A549 (cell line): ENCODE results near the gene IRX2. TPM values are rescaled to one million over a fixed set of nuclear protein-coding genes. Genes with fewer than 3 reads are reported as not detected.
A peak's percentile ranks its signal among the peaks of the same experiment; 100 is the strongest.

Source experiments
- ATAC-seq, 2 experiments: fragments of 200-7000 bp in 1 of 2; fragments of >200 bp in 1 of 2; cut with Nextera tagmentation in 1 of 2; cut with Tn5 transposase in 1 of 2; 3 replicates each; pipeline versions ENCODE4 v1.8.0 to v1.9.1; 2018 to 2020; ENCODE audit warnings: mild to moderate bottlenecking in 1 of 2, moderate library complexity in 1 of 2
- CTCF ChIA-PET: fragments of 300-600 bp; sonication (Branson Sonifier 250); formaldehyde crosslinking; extraction: SDS; loops from one replicate; lab custom pipeline; 2021; ENCODE audit warnings: antibody characterized with exemption, inconsistent platforms; lab: Yijun Ruan, JAX
- POLR2A ChIA-PET: fragments of 350-600 bp; formaldehyde crosslinking; extraction: SDS; loops from one replicate; lab custom pipeline; 2021; ENCODE audit warnings: antibody characterized with exemption, inconsistent platforms; lab: Yijun Ruan, JAX
- DNase-seq, 2 experiments: peaks; one replicate each; pipeline versions ENCODE4 v3.0.0 to v3.0.0-alpha.2; 2011 to 2016; ENCODE audit warnings: low read depth in 1 of 2, low spot score in 1 of 2
- FAIRE-seq: peaks from 2 replicates; lab custom pipeline; 2011; peaks lifted over from hg19 to GRCh38; lab: Jason Lieb, UNC
- H3K27ac ChIP-seq, 2 experiments: fragments of >200 bp; sonication (Bioruptor Twin); formaldehyde crosslinking; 3 replicates each; pipeline ENCODE4 v1.5.1; 2016 to 2017
- H3K4me1 ChIP-seq: fragments of >200 bp; sonication (Bioruptor Twin); formaldehyde crosslinking; 3 replicates; pipeline ENCODE4 v1.6.1; 2016
- H3K4me2 ChIP-seq: fragments of >200 bp; sonication (Bioruptor Twin); formaldehyde crosslinking; 3 replicates; pipeline ENCODE4 v1.6.1; 2016
- H3K4me3 ChIP-seq: fragments of >200 bp; sonication (Bioruptor Twin); formaldehyde crosslinking; 3 replicates; pipeline ENCODE4 v1.5.1; 2016
- H3K9me3 ChIP-seq: fragments of >200 bp; sonication (Bioruptor Twin); formaldehyde crosslinking; 3 replicates; pipeline ENCODE4 v1.6.1; 2016
- BHLHE40 ChIP-seq: IDR thresholded peaks from 2 replicates; pipeline ENCODE4 v1.6.1; 2012; ENCODE audit warnings: low read depth, low read length, inconsistent platforms
- CBX8 ChIP-seq: fragments of 200-600 bp; sonication (generic); IDR thresholded peaks from 2 replicates; pipeline ENCODE4 v1.6.1; 2016
- CHD4 ChIP-seq: fragments of 200-600 bp; sonication (generic); IDR thresholded peaks from 2 replicates; pipeline ENCODE4 v1.6.1; 2016; ENCODE audit warnings: antibody characterized with exemption, mild to moderate bottlenecking, borderline replicate concordance
- EP300 ChIP-seq, 2 experiments: fragments of >200 bp; sonication (Bioruptor Twin); formaldehyde crosslinking; IDR thresholded peaks; 2 replicates in 1 of 2; 3 replicates in 1 of 2; pipeline ENCODE4 v1.6.1; 2016 to 2017
- FOSL2 ChIP-seq, 2 experiments: fragments of 450-650 bp in 1 of 2; fragments of >200 bp in 1 of 2; sonication (Bioruptor Twin) in 1 of 2; formaldehyde crosslinking; IDR thresholded peaks; 2 replicates each; pipeline versions ENCODE4 v1.5.0 to v1.6.1; 2016 to 2020; ENCODE audit warnings: mild to moderate bottlenecking in 1 of 2, moderate library complexity in 1 of 2
- FOXS1 ChIP-seq: fragments of 250-450 bp; sonication (Bioruptor Pico); IDR thresholded peaks from 2 replicates; pipeline ENCODE4 v1.5.0; 2020; ENCODE audit warnings: mild to moderate bottlenecking, moderate library complexity
- HDAC2 ChIP-seq: fragments of 200-600 bp; sonication (generic); IDR thresholded peaks from 2 replicates; pipeline ENCODE4 v1.6.1; 2016
- HEYL ChIP-seq: fragments of 250-450 bp; sonication (Bioruptor Pico); IDR thresholded peaks from 2 replicates; pipeline ENCODE4 v1.8.0; 2021; ENCODE audit warnings: mild to moderate bottlenecking, moderate library complexity
- HOXB13 ChIP-seq: fragments of 250-450 bp; sonication (Bioruptor Pico); IDR thresholded peaks from 2 replicates; pipeline ENCODE4 v1.5.0; 2020; ENCODE audit warnings: low read depth, mild to moderate bottlenecking, moderate library complexity
- JUN ChIP-seq, 2 experiments: fragments of >200 bp; sonication (Bioruptor Twin); formaldehyde crosslinking; IDR thresholded peaks; 2 replicates in 1 of 2; 3 replicates in 1 of 2; pipeline ENCODE4 v1.6.1; 2016 to 2017
- MAZ ChIP-seq: fragments of 150-350 bp; IDR thresholded peaks from 2 replicates; pipeline ENCODE4 v1.6.1; 2014; ENCODE audit warnings: antibody characterized with exemption, low read depth, low read length, borderline replicate concordance
- NFE2L2 ChIP-seq: fragments of 150-350 bp; conservative IDR thresholded peaks from 2 replicates; pipeline ENCODE4 v1.6.1; 2014; ENCODE audit warnings: low read length
- PHF8 ChIP-seq: fragments of 200-600 bp; sonication (generic); IDR thresholded peaks from 2 replicates; pipeline ENCODE4 v1.6.1; 2016; ENCODE audit warnings: low read depth, mild to moderate bottlenecking, antibody characterized with exemption, moderate library complexity, borderline replicate concordance
- RAD21 ChIP-seq, 2 experiments: fragments of >200 bp in 1 of 2; sonication (Bioruptor Twin) in 1 of 2; formaldehyde crosslinking in 1 of 2; IDR thresholded peaks in 1 of 2; conservative IDR thresholded peaks in 1 of 2; 2 replicates in 1 of 2; 3 replicates in 1 of 2; pipeline ENCODE4 v1.6.1; 2012 to 2018; ENCODE audit warnings: inconsistent platforms in 1 of 2
- RCOR1 ChIP-seq: fragments of 150-350 bp; IDR thresholded peaks from 2 replicates; pipeline ENCODE4 v1.6.1; 2014; ENCODE audit warnings: antibody characterized with exemption, low read length, low read depth
- SMC3 ChIP-seq: fragments of >200 bp; sonication (Bioruptor Twin); formaldehyde crosslinking; IDR thresholded peaks from 3 replicates; pipeline ENCODE4 v1.6.1; 2018; ENCODE audit warnings: inconsistent platforms
- SREBF2 ChIP-seq: fragments of 450-650 bp; IDR thresholded peaks from 2 replicates; pipeline ENCODE4 v1.6.1; 2014; ENCODE audit warnings: mild to moderate bottlenecking, moderate library complexity
- TFCP2L1 ChIP-seq: fragments of 250-450 bp; sonication (Bioruptor Pico); IDR thresholded peaks from 2 replicates; pipeline ENCODE4 v1.5.0; 2021; ENCODE audit warnings: mild to moderate bottlenecking
- WGBS: methylation state at CpG from one replicate; pipeline ENCODE4 v1.1.6; 2017; ENCODE audit errors: missing lambda C conversion rate; 5-methylcytosine and 5-hydroxymethylcytosine counted together
- polyA plus RNA-seq, 4 experiments: library from polyadenylated mRNA; depleted of rRNA in 3 of 4; stranded (reverse); fragments of >200 nt; fragmentation: RNase III in 1 of 4; extraction: RNeasy Plus Mini Kit Qiagen cat#74134 plus additional on column Dnase treatment in 1 of 4; gene quantifications; 2 replicates in 3 of 4; 3 replicates in 1 of 4; pipeline ENCODE4 v1.2.3, GENCODE V29; 2011 to 2017
- TF ChIP-seq, protein P1 (sequence below): IDR thresholded peaks from 2 replicates; pipeline ENCODE4 v1.6.1; 2012; ENCODE audit warnings: low read depth, borderline replicate concordance

The IRX2 gene
- polyA plus RNA-seq, 2 of the 4 experiments (the other 2 are of a cell fraction) = 0.30 to 0.67 TPM

DNA sequence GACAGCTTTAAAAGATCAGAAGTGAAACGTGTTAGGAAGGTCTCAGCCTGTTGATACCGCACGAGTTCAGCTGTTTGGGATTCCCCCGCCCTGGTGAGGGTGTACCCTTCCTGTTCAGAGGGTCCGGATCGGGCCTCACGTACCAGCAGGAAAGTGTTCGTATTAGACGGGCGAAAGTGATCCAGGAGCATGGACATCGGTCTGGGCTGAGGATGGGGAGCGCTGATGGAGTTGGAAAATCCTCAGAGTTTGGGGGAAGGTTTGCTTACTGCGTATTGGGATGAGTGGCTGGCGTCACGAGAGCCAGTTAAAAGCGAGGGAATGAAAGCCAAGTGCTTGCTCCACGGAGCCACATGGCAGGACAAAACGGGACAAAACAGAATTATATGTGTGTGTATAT lies 47.4 kb downstream of the IRX2 start:
- FAIRE-seq = no peak

DNA sequence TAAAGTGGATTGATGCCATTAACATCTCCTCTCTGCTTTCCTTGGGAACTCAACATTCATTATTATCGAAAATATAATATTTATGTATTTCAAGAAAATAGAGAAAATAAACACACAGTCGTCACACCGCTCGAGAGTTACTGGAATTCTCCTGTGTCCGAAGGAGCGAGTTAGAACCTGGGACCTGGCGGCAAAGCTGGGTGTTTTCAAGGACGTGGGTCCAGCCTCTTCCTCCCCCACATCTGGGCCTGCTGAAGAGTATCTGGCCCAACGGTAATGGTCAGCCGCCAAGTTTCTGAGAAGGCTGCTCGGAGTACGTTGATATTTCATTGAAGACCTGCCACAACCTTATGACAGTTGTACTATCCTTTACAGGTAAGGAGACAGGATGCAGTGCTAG lies 47.9 kb downstream of the IRX2 start:
- 50% methylated on average over 12 of the region's 12 CpGs for WGBS
- no peak overlapping the region for H3K27ac ChIP-seq
- H3K4me1 ChIP-seq = no peaks in the 10 kb centered on the region
- no peaks in the 10 kb centered on the region for H3K9me3 ChIP-seq
- ATAC-seq = no peak
- no peak for FAIRE-seq
- ChIA-PET POLR2A (no interaction called here), CTCF (no interaction called here)
- no peak overlapping the region for H3K4me2 ChIP-seq
- H3K4me3 ChIP-seq = no peak overlapping the region
- no peak for TF ChIP-seq HOXB13 (CRISPR knock-in tag)
- TF ChIP-seq SREBF2 = no peak
- TF ChIP-seq CHD4 = no peak
- TF ChIP-seq FOSL2 (IDR thresholded peaks at IDR 0.05) = no peak
- no peak for TF ChIP-seq FOSL2 (CRISPR knock-in tag; IDR thresholded peaks at IDR 0.05)
- no peak for TF ChIP-seq RAD21 (conservative IDR thresholded peaks at IDR 0.05 in 1 of 2, IDR thresholded peaks at IDR 0.05 in 1 of 2)
- no peak for TF ChIP-seq JUN (IDR thresholded peaks at IDR 0.05)
- no peak for TF ChIP-seq NFE2L2
- no peak for TF ChIP-seq CBX8
- DNase-seq = no peak

More for the DNA sequence above, 47.4 kb downstream of the IRX2 start:
- Histone ChIP-seq H3K4me1 (no peaks in the 10 kb centered on the region), H3K4me3 (no peak overlapping the region), H3K9me3 (no peaks in the 10 kb centered on the region), H3K4me2 (no peak overlapping the region), H3K27ac (no peak overlapping the region)
- ATAC-seq (no peak), DNase-seq (no peak)
- TF ChIP-seq MAZ (no peak), FOXS1 (CRISPR knock-in tag) (no peak), CHD4 (no peak), EP300 (IDR thresholded peaks at IDR 0.05) (no peak), PHF8 (no peak), HDAC2 (no peak), FOSL2 (IDR thresholded peaks at IDR 0.05) (no peak), FOSL2 (CRISPR knock-in tag; IDR thresholded peaks at IDR 0.05) (no peak)
- POLR2A ChIA-PET = no interaction called here
- CTCF ChIA-PET = no interaction called here
- WGBS = 22% methylated on average over 18 of the region's 18 CpGs

DNA sequence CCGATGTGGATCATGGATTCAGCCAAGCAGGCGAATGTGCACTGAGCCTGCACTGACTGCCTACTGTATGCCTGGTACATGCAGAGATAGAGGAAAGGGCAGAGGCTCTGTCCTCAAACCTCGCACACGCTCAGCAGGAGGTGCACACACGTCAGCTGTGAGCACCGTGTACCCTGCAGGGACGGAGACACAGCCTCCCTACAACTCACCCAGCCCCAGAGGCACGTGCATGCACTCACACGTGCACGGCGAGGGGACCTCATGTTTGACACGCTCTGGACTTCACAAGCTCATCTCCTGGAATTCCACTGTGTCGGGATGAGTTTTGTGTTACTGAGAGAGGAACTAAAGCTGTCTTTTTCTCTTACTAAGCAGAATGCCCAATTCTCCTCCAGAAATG lies 48.4 kb downstream of the IRX2 start:
- no peak for TF ChIP-seq SMC3
- H3K4me2 ChIP-seq = no peak overlapping the region
- no peak overlapping the region for H3K27ac ChIP-seq
- no peaks in the 10 kb centered on the region for H3K9me3 ChIP-seq
- no peaks in the 10 kb centered on the region for H3K4me1 ChIP-seq
- ChIA-PET POLR2A (no interaction called here), CTCF (no interaction called here)
- DNase-seq (no peak), ATAC-seq (no peak), FAIRE-seq (no peak)
- no peak overlapping the region for H3K4me3 ChIP-seq
- 26% methylated on average over 9 of the region's 13 CpGs for WGBS

DNA sequence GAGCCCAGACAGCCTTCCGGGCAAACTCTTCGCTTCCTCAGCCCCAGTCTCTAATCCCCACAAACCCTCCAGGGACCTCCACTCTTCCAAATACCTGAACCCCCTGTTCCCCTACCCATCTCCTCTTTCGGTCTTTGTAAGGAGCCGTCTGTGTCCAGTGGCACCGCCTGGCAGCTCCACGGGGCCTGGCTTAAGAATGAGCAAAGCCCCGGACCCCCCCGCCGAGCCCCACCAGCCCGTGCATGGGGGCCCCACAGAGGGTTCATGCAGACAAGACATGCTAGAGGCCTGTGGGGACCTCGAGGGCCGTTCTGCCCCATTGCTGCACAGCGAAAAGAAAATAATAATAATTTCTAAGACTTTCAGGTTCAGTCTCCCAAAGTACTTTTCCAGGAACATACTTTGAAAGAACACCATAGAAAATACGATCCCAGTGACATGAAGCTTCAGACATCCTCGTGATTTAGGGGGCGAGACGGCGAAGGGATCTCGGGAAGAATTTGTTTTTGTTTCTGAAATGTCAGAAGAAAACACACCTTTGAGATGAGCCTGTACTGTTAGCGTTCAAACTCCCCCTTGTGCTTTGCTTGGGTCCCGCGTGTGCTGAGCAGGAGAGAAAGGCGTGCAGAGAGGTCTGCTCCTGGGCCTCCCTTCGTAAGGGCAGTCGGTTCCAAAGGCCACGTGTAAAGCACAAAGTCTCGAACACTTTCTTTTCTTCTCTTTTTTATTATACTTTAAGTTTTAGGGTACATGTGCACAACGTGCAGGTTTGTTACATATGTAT lies 49.2 kb downstream of the IRX2 start:
- no peak for DNase-seq
- H3K4me1 ChIP-seq = no peaks in the 10 kb centered on the region
- no peak overlapping the region for H3K4me3 ChIP-seq
- ChIA-PET POLR2A (no interaction called here), CTCF (no interaction called here)
- no peak overlapping the region for H3K4me2 ChIP-seq
- FAIRE-seq = no peak
- H3K9me3 ChIP-seq = no peaks in the 10 kb centered on the region
- no peak for TF ChIP-seq TFCP2L1 (CRISPR knock-in tag)
- WGBS = 31% methylated on average over 27 of the region's 28 CpGs
- H3K27ac ChIP-seq = no peak overlapping the region
- no peak for ATAC-seq

DNA sequence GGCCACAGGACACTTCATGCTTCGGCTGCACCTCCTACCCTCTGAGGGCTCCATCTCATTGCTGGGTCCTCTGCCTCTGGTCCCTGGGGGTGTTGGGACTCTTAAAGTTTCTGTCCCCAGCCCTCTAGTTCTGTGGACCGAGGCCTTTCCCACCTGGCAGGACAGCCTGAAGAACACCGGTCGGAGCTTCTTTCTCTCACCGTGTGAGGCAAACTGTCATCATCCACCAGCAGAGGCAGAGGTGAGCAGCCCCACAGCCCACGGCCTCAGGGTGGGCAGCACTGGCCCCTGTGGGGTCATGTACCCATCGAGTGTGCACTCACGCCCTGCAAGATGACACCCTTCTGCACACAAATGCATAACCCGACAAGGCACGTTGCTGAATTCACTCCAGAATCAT lies 49.9 kb downstream of the IRX2 start:
- CTCF ChIA-PET = no interaction called here
- no peaks in the 10 kb centered on the region for H3K4me1 ChIP-seq
- no peak overlapping the region for H3K4me2 ChIP-seq
- H3K4me3 ChIP-seq = no peak overlapping the region
- FAIRE-seq (no peak), ATAC-seq (0 out of 6 replicates have a peak, but pooled peaks of 1 of the 2 experiments have one; percentile 23)
- WGBS = 13% methylated on average over 7 of the region's 10 CpGs
- POLR2A ChIA-PET = no interaction called here
- H3K27ac ChIP-seq = no peak overlapping the region
- TF ChIP-seq, protein P1, sequence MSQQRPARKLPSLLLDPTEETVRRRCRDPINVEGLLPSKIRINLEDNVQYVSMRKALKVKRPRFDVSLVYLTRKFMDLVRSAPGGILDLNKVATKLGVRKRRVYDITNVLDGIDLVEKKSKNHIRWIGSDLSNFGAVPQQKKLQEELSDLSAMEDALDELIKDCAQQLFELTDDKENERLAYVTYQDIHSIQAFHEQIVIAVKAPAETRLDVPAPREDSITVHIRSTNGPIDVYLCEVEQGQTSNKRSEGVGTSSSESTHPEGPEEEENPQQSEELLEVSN = no peak
- TF ChIP-seq RCOR1 = no peak
- TF ChIP-seq HEYL (CRISPR knock-in tag) = no peak
- no peak for TF ChIP-seq BHLHE40
- TF ChIP-seq NFE2L2 = no peak
- TF ChIP-seq, all 56 proteins: peak for 0
- no peaks in the 10 kb centered on the region for H3K9me3 ChIP-seq
- no peak for DNase-seq
